Cardiac muscle cell (in vitro differentiated cells and primary cell): Measurements from ENCODE around the gene FAM89B. TPM values are rescaled to one million over a fixed set of nuclear protein-coding genes. Genes with fewer than 3 reads are reported as not detected.

Source experiments
- DNase-seq, 2 donors: peaks; one replicate each; pipeline versions ENCODE4 v3.0.0 to v3.0.0-alpha.2; 2010 to 2017; ENCODE audit warnings: low read depth in 1 of 2, low spot score in 1 of 2
- H3K27ac ChIP-seq: fragments of 200-600 bp; sonication (generic); 2 replicates; pipeline ENCODE4 v1.5.1; 2016
- H3K27me3 ChIP-seq: fragments of 200-600 bp; sonication (generic); 2 replicates; pipeline ENCODE4 v1.6.0; 2016; ENCODE audit warnings: control low read depth
- H3K36me3 ChIP-seq: fragments of 200-600 bp; sonication (generic); 2 replicates; pipeline ENCODE4 v1.5.1; 2016; ENCODE audit warnings: control low read depth
- H3K4me1 ChIP-seq: fragments of 200-600 bp; sonication (generic); 2 replicates; pipeline ENCODE4 v1.8.1; 2017; ENCODE audit warnings: low read depth, mild to moderate bottlenecking, mixed run types
- H3K4me3 ChIP-seq: fragments of 200-600 bp; sonication (generic); 2 replicates; pipeline ENCODE4 v1.5.1; 2016; ENCODE audit warnings: mild to moderate bottlenecking
- H3K9me3 ChIP-seq: fragments of 200-600 bp; sonication (generic); 2 replicates; pipeline ENCODE4 v1.5.1; 2017; ENCODE audit warnings: low read depth, mild to moderate bottlenecking, control low read depth
- polyA plus RNA-seq: library from polyadenylated mRNA; unstranded; fragments of >200 nt; fragmentation: Nextera tagmentation; extraction: Ambion mirVana; gene quantifications from 2 replicates; pipeline ENCODE4 v1.2.1, GENCODE V29; 2016
- total RNA-seq: library from RNA; depleted of rRNA; stranded (reverse); fragments of >200 nt; gene quantifications from 2 replicates; pipeline ENCODE4 v1.2.3, GENCODE V29; 2016
- TF ChIP-seq, protein P1 (sequence below): IDR thresholded peaks from 2 replicates; pipeline ENCODE4 v1.5.1; 2012; ENCODE audit warnings: low read depth, mild to moderate bottlenecking, low read length

The FAM89B gene
- total and polyA plus RNA-seq, 2 experiments from 2014 or later = 42.9 to 132 TPM

DNA sequence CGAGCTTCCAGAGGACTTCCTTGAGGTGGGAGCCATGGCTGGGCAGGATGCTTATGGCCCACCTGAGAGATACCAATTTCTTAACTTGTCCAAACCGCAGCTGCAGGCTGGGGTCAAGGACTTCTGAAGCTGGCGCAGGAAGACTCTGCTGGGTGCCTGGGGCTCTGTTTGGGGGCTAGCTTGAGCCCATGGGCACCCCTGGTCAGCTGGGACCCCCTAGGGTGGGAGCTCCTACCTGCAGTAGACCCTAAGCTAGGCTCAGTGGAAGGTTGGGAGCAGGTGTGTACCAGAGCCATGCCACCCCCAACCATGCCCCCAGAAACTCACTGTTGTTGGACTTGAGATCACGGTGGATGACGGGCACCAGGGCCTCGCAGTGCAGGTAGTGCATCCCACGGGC, 40.4 kb downstream of the FAM89B start:
- Histone ChIP-seq H3K9me3 (no peaks in the 10 kb centered on the region), H3K4me1 (peaks cover 12% of the 10 kb centered on the region), H3K27me3 (no peaks in the 10 kb centered on the region)

GRCh38 chr11:65613091-65613928, 41.0 kb downstream of the FAM89B start:
- H3K27me3 ChIP-seq = no peaks in the 10 kb centered on the region
- peak overlapping the region; percentile 69 for H3K4me3 ChIP-seq
- peak in 1 of 2 donors; percentile 28 for DNase-seq
- TF ChIP-seq, protein P1, sequence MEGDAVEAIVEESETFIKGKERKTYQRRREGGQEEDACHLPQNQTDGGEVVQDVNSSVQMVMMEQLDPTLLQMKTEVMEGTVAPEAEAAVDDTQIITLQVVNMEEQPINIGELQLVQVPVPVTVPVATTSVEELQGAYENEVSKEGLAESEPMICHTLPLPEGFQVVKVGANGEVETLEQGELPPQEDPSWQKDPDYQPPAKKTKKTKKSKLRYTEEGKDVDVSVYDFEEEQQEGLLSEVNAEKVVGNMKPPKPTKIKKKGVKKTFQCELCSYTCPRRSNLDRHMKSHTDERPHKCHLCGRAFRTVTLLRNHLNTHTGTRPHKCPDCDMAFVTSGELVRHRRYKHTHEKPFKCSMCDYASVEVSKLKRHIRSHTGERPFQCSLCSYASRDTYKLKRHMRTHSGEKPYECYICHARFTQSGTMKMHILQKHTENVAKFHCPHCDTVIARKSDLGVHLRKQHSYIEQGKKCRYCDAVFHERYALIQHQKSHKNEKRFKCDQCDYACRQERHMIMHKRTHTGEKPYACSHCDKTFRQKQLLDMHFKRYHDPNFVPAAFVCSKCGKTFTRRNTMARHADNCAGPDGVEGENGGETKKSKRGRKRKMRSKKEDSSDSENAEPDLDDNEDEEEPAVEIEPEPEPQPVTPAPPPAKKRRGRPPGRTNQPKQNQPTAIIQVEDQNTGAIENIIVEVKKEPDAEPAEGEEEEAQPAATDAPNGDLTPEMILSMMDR = no peak
- no peaks in the 10 kb centered on the region for H3K9me3 ChIP-seq
- peak overlapping the region; percentile 77 for H3K27ac ChIP-seq
- H3K4me1 ChIP-seq = peaks cover 12% of the 10 kb centered on the region
- H3K36me3 ChIP-seq = no peaks in the 10 kb centered on the region

More for the DNA sequence above, 40.4 kb downstream of the FAM89B start:
- Histone ChIP-seq H3K4me3 (no peak overlapping the region), H3K27ac (no peak overlapping the region), H3K36me3 (no peaks in the 10 kb centered on the region)
- no peak for DNase-seq
- TF ChIP-seq, protein P1 = no peak

DNA sequence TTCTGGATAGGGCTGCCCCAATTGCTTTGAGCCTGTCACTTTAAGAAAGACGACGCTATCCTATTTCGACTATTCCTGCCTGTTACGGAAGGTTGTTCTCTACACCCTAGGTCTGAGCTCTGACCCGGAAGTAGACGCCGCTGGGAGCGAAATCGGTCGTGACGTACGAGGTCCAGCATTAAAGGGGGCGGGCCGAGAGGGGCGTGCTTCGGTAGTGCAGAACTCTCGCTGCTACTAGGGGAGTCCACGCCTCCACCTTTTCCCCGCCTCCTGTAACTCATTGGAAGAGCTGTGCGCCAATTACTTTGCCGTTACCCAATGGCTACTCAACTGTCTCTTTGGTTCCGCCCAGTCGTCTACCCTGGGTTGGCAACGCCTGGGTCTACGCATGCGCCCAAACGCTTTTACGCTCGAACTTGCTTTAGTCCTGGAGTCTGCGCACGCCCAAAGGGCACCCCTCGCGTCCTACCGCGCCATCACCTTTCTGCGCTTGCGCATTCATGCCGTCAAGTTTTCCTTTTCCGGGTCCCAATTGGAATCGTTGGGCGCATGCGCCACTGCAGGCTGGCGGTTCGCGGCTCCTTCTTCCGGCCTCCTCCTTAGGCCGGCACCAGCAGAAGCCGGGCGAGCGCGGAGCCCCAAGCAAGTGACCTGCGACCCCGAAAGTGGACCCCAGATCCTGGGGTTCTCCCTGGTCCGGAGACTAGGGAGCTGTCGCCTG, 43.1 kb downstream of the FAM89B start, which contains the start of gene PCNX3:
Gene PCNX3, plus strand, starts transcription at position 548 of the 721 bp plus-strand sequence. CDS start 536 bp downstream, outside the sequence.
- H3K4me1 ChIP-seq = peaks cover 12% of the 10 kb centered on the region
- peak within 1 kb of the TSS; percentile 77 for H3K27ac ChIP-seq
- TF ChIP-seq, protein P1 = no peak
- DNase-seq = peak; percentile 100
- H3K4me3 ChIP-seq = peak within 1 kb of the TSS; percentile 69
- H3K9me3 ChIP-seq = no peaks in the 10 kb centered on the region
- H3K27me3 ChIP-seq = no peaks in the 10 kb centered on the region
- H3K36me3 ChIP-seq = peaks cover 11% of the 10 kb centered on the region

DNA sequence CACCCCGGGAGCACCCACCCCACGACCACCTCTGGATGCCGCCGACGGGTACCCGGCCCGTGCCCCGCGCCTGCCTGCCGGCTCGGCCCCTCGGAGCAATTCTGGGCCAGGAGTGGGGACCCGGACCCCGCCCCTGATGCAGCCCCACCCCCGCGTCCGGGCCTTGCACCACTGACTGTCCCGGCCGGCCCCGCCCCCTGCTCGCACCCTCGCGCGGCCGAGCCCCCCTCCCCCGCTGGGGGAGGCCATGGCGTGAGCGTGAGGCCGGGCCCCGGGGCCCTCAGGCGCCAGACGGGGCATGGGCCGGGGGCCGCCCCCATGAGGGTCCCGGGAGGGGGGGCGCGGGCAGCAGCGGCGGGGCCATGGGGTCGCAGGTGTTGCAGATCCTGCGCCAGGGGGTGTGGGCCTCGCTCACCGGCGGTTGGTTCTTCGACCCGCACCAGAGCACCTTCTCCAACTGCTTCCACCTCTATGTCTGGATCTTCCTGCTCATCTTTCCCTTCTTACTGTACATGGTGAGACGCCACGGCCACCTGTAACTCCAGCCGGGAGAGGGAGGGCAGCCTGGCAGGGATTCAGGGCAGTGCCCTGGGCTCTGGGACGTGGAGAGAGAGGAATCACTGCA, 43.7 kb downstream of the FAM89B start:
- TF ChIP-seq, protein P1 = no peak
- Histone ChIP-seq H3K36me3 (peaks cover 11% of the 10 kb centered on the region), H3K27ac (peak overlapping the region; percentile 65), H3K27me3 (no peaks in the 10 kb centered on the region), H3K4me3 (peak overlapping the region; percentile 51), H3K9me3 (no peaks in the 10 kb centered on the region), H3K4me1 (peaks cover 12% of the 10 kb centered on the region)
- peak; percentile 31 to 58 for DNase-seq

GRCh38 chr11:65616575-65617001, 44.2 kb downstream of the FAM89B start:
- peak overlapping the region; percentile 51 for H3K4me3 ChIP-seq
- peak overlapping the region; percentile 65 for H3K27ac ChIP-seq
- TF ChIP-seq, protein P1 = no peak

More at GRCh38 chr11:65616575-65617001, 44.2 kb downstream of the FAM89B start:
- H3K27me3 ChIP-seq = no peaks in the 10 kb centered on the region
- no peaks in the 10 kb centered on the region for H3K9me3 ChIP-seq
- no peak for DNase-seq
- H3K4me1 ChIP-seq = peaks cover 12% of the 10 kb centered on the region
- H3K36me3 ChIP-seq = peaks cover 11% of the 10 kb centered on the region
